Breast epithelium (tissue), 3 donors: ENCODE measurements around the gene IFITM10.

ENCODE experiments used
- POLR2A ChIP-seq: fragments of 450-650 bp; IDR thresholded peaks from one replicate; pipeline ENCODE4 v1.6.1; 2016; ENCODE audit warnings: antibody characterized with exemption, mild to moderate bottlenecking, moderate library complexity
- POLR2AphosphoS5 ChIP-seq, 3 donors: sonication (generic); formaldehyde crosslinking; IDR thresholded peaks; one replicate each; pipeline ENCODE4 v1.6.1; 2017; ENCODE audit warnings: antibody characterized with exemption in 3 of 3
- TF ChIP-seq, protein P1 (sequence below), 3 donors: fragments of 450-650 bp; IDR thresholded peaks; one replicate each; pipeline ENCODE4 v1.5.1; 2016 to 2017; ENCODE audit warnings: antibody characterized with exemption in 3 of 3, mild to moderate bottlenecking in 3 of 3, moderate library complexity in 3 of 3

DNA sequence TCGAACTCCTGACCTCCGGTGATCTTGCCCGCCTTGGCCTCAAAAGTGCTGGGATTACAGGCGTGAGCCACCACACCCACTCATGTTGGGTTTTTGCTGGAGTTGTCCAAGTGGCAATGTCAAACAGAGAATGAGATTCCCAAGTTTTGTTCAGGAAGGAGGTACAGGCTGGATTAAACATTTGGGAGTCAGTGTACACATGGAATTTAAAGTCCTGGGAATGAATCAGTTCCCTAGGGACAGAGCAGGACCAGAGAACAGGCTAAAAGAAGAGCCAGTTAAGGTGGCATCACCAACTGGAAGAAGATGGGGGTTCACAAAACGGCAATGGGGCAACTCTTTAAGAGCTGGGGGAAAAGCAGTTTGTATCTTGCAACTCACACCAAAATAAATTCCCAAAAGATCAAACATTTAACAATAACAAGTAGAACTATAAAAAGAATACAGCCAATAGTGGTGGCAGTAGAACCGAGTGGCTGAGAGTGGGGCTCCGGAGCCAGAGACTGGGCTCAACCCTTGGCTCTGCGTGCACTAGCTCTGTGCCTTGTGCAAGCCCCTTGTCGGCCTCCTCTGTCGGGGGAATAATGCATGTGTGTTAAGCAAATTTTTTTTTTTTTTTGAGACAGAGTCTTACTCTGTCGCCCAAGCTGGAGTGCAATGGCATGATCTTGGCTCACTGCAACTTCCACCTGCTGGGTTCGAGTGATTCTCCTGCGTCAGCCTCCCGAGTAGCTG is 47.2 kb upstream of the IFITM10 start:
- TF ChIP-seq, protein P1, sequence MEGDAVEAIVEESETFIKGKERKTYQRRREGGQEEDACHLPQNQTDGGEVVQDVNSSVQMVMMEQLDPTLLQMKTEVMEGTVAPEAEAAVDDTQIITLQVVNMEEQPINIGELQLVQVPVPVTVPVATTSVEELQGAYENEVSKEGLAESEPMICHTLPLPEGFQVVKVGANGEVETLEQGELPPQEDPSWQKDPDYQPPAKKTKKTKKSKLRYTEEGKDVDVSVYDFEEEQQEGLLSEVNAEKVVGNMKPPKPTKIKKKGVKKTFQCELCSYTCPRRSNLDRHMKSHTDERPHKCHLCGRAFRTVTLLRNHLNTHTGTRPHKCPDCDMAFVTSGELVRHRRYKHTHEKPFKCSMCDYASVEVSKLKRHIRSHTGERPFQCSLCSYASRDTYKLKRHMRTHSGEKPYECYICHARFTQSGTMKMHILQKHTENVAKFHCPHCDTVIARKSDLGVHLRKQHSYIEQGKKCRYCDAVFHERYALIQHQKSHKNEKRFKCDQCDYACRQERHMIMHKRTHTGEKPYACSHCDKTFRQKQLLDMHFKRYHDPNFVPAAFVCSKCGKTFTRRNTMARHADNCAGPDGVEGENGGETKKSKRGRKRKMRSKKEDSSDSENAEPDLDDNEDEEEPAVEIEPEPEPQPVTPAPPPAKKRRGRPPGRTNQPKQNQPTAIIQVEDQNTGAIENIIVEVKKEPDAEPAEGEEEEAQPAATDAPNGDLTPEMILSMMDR (IDR thresholded peaks at IDR 0.05) = no peak
- TF ChIP-seq POLR2AphosphoS5 (IDR thresholded peaks at IDR 0.05) (no peak), POLR2A (no peak)
